Fibroblast of the conjunctiva (primary cell): Measurements from ENCODE around the gene EIF4G3.
"Not testable (repeated sequence)": the region's sequence is repeated elsewhere in the genome, so short reads cannot be mapped to it uniquely, and the experiment has no call there.

ENCODE experiments used
- DNase-seq: peaks from one replicate; pipeline ENCODE4 v3.0.0-alpha.2; 2010; ENCODE audit warnings: low read depth

The EIF4G3 gene

DNA sequence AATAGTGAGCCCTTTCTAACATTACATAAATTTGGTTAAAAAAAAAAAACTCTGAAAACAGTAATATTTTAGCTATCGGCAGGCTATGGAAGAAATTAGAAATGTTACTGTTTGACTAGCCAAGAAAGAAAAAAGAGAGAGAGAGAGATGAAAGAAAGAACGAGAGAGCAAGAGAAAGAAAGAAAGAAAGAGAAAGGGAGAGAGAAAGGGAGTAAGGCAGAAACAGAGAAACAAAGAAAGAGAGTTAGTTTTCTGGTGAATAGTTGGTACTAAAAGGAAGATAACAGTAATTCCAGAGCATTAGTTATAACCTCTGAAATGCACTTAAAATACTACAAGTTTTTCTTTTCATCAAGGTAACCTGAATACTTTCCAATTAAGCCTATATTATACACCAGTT is 229.3 kb downstream of the EIF4G3 start:
- no peak for DNase-seq

DNA sequence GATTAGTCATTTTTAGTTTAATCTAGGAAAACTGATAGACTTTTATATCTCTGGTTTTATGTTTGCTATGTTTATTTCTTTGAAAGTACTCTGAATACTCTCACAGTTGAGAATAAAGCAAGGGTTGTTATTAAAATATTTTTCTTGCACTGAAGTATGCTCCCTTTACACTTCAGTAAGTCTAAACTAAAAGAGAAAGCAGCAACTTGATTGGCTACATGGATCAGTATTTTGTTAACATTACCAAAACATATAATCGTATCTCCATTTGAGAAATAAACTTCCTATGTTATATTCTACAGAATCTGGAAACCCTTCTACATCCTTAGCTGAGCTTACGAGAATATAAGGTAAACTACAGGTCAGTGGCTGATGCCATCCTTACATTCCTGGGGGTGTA is 240.1 kb downstream of the EIF4G3 start:
- no peak for DNase-seq

DNA sequence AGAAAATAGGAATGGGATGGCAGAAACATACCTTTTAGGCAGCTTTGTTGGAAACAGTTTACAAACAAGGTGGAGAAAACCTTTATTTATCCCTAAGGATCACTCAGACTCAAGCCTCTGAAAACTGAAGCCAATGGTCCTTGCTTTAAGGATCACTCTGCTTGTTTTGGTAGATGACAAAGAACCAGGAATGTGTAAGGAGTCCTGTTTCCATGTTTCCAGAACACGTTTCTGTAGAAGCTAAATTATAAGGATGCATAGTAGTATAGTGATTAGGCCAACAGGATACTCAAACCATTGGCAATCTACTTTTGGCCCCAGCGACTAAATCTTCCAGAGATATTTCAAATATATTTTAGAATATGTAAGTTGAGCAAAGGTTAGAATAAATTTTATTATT is 240.5 kb downstream of the EIF4G3 start:
- no peak for DNase-seq

DNA sequence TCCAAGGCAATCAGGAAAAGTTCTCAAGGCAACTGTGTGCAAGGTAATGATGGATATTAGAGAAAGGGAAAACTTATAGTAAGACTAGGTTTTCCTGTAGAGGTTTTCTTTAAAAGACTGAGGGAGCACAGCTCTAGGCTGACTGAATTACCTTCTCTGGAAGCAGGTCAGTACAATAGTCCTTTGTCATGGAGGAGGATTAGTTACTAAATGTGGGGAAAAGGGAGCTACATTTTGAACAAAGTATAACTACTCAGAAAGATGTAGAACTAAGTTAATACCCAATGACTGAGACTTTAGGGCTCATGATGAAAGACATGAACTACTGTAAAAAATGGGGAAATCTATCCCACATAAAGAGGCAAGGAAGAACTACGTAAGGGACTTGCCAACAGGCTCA is 241.0 kb downstream of the EIF4G3 start:
- no peak for DNase-seq

DNA sequence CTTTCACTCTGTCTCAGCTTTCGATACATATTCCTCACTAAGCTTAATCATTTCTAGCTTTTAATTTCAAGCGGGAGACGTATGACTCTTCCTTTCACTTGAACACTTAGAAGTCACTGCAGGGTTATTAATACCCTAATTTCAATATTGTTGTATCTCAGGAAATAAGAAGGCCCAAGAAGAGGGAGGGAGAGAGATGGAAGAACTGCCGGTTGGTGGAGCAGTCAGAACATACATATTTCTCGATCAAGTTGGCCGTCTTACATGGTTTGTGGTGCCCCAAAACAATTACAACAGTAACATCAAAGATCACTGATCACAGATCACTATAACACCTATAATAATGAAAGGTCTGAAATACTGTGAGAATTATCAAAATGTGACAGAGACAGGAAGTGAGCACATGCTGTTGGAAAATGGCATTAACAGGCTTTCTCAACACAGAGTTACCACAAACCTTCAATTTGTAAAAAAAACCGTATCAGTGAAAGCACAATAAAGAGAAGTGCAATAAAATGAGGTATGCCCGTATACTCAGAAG is 244.2 kb downstream of the EIF4G3 start:
- DNase-seq: no peak

DNA sequence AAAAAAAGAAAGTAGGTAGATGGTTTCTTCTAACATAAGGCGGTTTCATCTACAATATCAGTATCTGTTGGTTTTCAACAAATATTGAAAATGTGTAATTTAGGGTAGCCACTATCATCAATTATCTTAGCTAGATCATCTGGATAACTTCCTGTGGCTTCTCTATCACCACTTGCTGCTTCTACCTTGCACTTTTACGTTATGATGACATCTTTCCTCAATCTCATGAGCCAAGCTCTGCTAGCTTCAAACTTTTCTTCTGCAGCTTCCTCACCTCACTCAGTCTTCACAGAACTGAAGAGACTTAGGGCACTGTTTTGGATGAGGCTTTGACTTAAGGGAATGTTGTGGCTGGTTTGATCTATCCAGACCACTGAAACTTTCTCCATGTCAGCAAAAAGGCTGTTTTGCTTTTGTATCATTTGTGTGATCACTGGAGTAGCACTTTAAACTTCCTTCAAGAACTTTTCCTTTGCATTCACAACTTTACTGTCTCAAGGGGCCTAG is 244.7 kb downstream of the EIF4G3 start:
- no peak for DNase-seq

DNA sequence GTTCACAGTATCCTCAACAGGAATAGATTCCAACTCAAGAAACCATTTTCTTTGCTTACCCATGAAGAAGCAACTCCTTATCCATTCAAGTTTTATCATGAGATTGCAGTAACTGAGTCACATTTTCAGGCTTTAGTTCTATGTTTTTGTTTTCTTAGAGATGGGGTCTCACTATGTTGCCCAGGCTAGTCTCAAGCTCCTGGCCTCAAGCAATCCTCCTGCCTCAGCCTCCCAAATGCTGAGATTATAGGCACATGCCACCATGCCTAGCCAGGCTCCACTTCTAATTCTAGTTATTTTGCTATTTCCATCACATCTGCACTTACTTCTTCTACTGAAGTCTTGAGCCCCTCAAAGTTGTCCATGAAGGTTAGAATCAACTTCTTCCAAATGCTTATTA is 246.3 kb downstream of the EIF4G3 start:
- no peak for DNase-seq

DNA sequence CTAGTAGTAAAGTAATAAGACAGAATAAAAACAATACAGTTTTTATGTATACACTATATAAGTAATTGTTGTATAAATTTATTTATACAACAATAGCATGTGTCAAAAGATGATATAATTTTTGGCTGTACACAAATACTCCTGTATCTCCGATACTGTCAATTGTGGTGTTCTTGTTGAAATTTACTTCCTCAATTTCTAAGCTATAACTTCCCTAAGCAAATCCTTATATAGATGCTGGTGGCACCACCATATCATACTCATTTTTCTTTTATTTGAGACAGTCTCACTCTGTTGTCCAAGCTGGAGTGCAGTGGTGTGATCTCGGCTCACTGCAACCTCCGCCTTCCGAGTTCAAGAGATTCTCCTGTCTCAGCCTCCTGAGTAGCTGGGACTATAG is 248.6 kb downstream of the EIF4G3 start:
- DNase-seq: no peak

DNA sequence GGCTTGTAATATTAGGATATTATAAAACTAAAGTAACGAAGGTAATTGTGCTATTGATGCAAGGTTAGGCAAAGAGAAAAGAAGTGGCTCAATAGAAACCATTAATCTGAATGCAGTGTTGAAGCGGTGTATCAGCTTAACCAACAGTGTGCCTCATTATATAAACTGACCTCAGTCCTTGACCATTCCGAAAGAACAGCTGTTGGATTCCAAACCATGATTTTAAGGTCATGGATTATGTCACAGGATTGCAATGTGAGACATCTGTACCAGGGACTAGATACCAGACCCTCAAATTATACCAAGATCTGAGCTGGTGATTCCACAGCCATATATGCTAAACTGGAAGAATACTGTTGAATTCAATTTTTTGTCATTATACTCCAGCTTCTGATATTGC is 255.4 kb downstream of the EIF4G3 start:
- no peak for DNase-seq

DNA sequence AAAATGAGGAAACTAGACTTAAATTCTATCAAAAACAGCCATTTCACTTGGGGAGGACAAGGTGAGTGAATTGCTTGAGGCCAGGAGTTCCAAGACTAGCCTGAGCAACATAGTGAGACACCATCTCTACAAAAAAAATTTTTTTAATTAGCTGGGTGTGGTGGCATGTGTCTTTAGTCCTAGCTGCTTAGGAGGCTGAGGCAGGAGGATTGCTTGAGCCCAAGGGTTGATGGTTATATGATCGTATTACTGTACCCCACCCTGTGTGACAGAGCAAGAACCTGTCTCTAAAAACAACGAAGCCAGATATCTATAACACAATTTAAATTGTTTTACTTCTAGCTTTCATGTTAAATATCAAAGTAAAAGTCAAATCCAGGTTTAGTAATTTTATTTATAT is 263.5 kb downstream of the EIF4G3 start:
- no peak for DNase-seq

DNA sequence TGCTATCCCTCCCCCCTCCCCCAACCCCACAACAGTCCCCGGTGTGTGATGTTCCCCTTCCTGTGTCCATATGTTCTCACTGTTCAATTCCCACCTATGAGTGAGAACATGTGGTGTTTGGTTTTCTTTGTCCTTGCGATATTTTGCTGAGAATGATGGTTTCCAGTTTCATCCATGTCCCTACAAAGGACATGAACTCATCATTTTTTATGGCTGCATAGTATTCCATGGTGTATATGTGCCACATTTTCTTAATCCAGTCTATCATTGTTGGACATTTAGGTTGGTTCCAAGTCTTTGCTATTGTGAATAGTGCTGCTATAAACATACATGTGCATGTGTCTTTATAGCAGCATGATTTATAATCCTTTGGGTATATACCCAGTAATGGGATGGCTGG is 269.2 kb downstream of the EIF4G3 start:
- not testable (repeated sequence) for DNase-seq

DNA sequence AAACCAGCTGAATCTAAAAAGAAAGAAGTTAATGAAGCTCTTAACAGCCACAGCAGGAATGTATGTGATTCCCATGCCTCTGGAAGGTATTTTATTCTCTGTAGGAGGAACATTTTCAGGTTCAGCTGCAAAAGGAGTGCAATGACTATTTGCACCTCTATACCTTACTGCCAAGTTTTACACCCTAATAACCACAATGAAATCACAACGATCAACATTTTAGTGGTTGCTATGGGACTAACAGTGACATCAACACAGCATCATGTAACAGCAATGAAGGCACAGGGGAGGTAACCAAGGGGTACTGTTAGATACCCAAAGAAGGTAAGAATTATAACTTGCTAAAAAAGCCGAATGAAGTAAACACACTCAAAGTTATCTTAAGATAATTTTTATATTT is 273.3 kb downstream of the EIF4G3 start:
- DNase-seq: no peak

DNA sequence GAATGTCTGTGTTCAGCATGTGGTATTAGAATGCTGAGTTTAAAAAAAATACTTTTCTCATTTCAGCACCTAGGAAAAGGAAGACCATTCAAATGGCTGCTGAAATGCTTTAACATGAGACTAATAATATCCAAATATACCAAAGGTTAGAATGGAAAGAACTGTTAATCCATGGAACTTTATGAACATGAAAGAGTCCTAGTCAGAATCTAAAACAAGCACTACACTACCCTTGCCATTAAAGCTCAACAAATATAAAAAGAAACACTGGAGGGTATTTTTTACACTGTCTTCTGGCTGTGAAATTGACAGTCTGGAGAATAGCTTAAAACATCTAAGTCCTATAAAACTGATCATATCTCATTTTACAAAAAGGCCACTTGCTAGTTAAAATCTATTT is 276.6 kb downstream of the EIF4G3 start:
- DNase-seq: no peak

DNA sequence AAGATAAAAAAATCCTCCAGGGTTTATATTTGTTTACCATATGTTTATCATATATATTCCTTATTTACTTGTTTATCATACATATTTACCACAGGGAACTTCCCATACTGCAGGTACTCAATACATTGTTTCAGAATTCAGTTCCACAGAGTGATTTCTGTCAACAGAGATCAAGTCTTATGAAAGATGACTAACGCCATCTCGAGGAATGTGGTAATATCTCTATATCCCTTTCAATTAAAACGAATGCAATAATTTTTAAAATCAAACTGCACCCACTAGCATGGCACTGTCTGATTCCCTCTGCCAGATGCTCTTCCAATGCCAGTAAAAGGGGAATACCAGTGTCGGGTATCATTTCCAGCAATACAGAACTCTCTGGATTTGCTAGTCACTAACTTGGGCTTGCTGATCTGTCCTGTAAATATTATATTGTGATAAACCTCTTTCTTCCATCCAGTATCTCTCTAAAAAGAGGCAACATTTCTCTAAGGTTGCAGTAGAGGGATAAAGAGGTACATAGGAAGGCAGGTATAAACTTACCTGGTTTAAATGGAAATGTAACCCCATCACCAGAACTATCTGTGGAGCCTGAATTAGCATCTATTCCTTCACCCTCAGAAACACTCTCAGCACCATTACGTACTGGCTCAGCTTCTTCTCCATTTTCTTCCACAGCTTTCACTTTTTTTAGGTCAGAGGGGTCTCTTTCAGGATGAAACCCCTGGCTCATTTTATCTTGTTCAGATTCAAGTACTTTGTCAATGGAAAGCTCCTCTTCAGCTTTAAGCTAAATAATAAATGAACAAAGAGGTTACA is 277.3 kb downstream of the EIF4G3 start:
- DNase-seq: no peak

DNA sequence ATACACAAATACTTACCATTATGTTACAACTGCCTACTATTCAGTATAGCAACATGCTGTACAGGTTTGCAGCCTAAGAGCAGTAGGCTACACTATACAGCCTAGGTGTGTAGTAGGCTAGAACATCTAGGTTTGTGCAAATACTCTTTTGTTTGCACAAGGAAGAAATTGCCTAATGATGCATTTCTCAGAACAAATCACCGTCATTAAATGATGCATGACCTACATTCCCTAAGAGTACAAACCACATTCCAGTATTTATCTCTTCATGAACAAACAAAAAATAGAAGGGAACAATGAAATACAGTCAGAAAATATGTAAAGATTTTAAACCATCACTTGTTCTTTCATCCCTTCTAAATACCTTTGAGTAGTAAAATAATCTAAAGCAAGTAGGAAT is 279.9 kb downstream of the EIF4G3 start:
- no peak for DNase-seq

DNA sequence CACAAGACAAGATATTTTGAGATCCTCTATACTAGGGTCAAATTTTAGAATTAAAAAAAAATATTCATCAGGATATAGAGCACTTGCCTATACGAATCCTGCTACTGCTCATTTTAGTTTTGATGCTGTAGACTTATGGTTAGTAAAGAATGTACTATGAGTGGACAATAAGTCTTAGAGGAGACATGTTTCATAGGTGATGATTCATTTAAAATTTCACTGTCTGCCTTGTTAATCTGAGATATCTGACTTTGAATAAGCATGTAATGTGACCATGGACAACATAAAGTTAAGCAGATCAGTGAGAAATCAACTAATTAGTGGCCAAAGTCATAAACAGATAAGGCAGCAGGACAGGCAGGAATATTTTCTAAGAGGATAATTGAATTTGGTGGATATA is 282.8 kb downstream of the EIF4G3 start:
- DNase-seq: no peak

DNA sequence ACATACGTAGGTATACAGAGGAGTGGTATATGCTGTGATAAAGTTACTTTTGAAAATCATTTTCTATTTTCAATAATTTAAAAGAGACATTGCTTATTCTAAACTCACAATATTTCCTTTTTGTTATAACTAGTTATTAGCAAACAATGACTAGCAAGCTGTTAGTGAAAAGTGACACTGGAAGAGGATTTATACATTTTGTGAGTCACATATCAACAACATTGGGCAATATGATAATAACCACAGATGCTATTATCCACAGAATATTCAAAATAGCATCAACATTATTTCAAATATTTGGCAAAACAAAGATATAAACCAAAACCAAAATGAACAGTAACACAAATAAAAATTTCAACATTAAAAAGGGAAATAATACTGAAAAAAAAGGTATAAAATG is 285.6 kb downstream of the EIF4G3 start:
- no peak for DNase-seq

DNA sequence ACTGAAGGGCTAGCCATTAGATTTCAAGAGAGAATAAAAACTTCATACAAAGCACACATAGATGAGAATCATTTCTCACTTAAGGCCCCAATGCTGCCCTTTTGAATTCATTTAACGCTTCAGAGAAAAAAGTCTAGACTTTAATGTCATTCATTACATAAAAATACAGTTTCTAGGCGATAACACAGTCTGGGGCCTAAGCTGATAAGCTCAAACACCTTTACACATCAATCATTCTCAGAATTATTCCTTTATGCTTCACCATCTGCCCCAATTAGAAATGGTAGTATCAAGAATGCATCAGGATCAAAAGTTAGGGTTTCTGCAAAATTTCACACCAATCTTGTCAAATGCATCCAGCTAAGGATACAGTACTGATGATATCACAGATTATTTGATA is 289.5 kb downstream of the EIF4G3 start:
- DNase-seq: no peak

DNA sequence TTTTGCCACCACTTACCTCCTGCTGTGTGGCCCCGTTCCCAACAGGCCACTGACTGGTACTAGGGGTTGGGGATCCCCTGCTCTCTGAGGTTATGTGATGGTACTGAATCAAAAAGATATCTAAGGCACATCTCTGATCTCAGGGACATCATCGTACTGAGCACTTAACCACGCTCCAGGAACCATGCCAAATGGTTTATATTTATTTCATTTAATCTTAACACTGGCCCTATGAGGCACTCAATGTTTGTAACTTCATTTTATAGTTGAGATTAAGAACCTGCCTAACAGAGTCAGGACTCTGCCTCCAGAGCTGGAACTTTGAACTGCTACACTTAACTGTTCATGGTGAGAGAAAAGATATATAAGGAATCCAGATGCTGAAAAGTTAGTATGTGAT is 291.6 kb downstream of the EIF4G3 start:
- no peak for DNase-seq

DNA sequence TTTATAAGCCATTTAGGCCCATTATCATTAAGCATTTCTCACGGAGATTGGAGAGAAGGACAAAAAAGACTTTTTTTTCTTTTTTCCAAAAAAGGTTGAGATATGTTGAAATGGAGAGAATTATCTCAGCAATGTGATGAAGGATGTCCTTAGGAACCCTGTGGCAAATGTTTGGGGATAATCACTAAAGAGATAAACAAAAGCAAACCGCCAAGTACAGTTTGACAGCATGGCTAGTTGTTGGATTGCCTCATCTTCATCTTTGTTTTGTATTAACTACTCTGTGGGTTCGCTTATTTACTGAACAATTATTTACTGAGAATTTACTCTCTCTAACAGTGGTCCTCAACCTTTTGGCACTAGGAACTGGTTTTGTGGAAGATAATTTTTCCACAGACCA is 292.2 kb downstream of the EIF4G3 start:
- no peak for DNase-seq

DNA sequence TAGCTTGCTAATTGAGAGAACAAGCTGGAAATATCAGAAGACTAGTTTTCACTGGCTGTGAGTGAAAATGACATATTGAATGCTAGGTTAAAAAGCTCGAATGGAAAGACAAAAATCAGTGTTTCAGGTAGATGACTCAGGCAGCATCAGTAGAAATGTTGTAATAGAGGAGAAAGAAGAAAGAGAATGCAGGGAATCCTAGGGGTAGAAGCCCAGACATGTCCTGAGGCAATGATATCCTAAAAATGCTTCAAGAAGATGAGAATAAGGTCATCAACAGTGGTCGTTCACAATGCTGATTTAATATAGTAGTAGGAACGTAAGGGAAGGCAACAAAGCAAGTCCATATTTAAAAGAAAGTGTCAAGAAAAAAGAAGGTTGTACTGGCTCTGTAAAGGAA is 292.9 kb downstream of the EIF4G3 start:
- DNase-seq: no peak

DNA sequence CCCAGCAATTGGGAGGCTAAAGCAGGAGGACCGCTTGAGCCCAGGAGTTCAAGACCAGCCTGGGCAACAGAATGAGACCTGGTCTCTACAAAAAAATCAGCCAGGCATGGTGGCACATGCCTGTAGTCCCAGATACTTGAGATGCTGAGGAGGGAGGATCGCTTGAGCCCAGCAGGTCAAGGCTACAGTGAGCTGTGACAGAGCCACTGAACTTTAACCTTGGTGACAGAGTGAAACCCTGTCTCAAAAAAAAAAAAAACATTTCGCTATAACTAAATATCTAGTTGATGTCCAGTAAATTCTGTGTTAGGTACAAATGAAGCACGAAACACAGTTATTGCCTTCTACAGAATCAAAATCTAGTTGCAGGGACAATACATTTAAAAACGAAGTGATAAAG is 293.9 kb downstream of the EIF4G3 start:
- DNase-seq: no peak

DNA sequence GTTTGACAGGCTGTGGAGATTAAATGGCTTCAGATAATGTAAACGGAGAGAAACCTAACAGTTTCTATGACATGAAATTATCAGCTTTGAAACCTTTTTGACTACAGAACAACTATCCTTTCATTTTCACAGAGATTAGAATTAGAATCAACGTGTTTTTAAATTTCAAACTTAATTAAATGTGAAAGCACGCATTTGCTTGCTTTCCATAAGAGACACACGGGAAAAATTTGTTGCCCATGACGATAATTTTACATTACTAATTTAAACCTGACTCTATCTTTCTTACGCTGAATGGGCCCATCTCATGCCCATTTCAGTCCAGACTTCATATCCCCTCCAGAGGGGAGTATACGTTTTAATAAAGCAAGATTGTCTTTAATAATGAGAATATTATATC is 297.9 kb downstream of the EIF4G3 start:
- DNase-seq: no peak
